H1 (cell line): ENCODE measurements around the gene RSPH6A. TPM values are rescaled to one million over a fixed set of nuclear protein-coding genes. Genes with fewer than 3 reads are reported as not detected.

Experiments used
- CTCF ChIA-PET: fragments of 300-600 bp; sonication (Branson Sonifier 250); formaldehyde crosslinking; loops from one replicate; lab custom pipeline; 2021; ENCODE audit not compliant: partially characterized antibody; lab: Charles Lee
- POLR2A ChIA-PET: fragments of 300-600 bp; sonication (Branson Sonifier 250); formaldehyde crosslinking; loops from one replicate; lab custom pipeline; 2021; ENCODE audit warnings: inconsistent platforms; ENCODE audit not compliant: partially characterized antibody; lab: Charles Lee
- DNase-seq, 2 experiments: peaks; one replicate each; pipeline versions ENCODE4 v3.0.0 to v3.0.0-alpha.2; 2010 to 2022; ENCODE audit warnings: low spot score in 2 of 2, low read depth in 1 of 2, mixed read lengths in 1 of 2
- FAIRE-seq: peaks from 2 replicates; lab custom pipeline; 2011; peaks lifted over from hg19 to GRCh38; lab: Jason Lieb, UNC
- H2AFZ ChIP-seq: 2 replicates; pipeline ENCODE4 v1.8.1; 2012; ENCODE audit warnings: low read length, inconsistent platforms
- H2AK5ac ChIP-seq: 2 replicates; pipeline ENCODE4 v1.6.1; 2013; ENCODE audit warnings: low read depth, low read length
- H2BK120ac ChIP-seq: replicated peaks from 2 replicates; pipeline ENCODE3; 2013; ENCODE audit warnings: low read depth, low read length, inconsistent platforms
- H2BK12ac ChIP-seq: 2 replicates; pipeline ENCODE4 v1.6.1; 2013; ENCODE audit warnings: low read depth, low read length
- H2BK15ac ChIP-seq: 2 replicates; pipeline ENCODE4 v1.6.1; 2013; ENCODE audit warnings: low read length
- H2BK20ac ChIP-seq: 2 replicates; pipeline ENCODE4 v1.6.1; 2013; ENCODE audit warnings: low read length
- H2BK5ac ChIP-seq: 2 replicates; pipeline ENCODE4 v1.6.1; 2013; ENCODE audit warnings: low read depth, low read length
- H3K14ac ChIP-seq: 2 replicates; pipeline ENCODE4 v1.6.1; 2013; ENCODE audit warnings: inconsistent platforms; ENCODE audit not compliant: insufficient read length
- H3K18ac ChIP-seq: 2 replicates; pipeline ENCODE4 v1.6.1; 2013; ENCODE audit warnings: low read length; ENCODE audit errors: extremely low read depth
- H3K23ac ChIP-seq: 2 replicates; pipeline ENCODE4 v1.6.1; 2013; ENCODE audit warnings: inconsistent platforms; ENCODE audit not compliant: insufficient read length
- H3K23me2 ChIP-seq: 2 replicates; pipeline ENCODE4 v1.6.1; 2013; ENCODE audit warnings: low read depth, low read length
- H3K27ac ChIP-seq: 2 replicates; pipeline ENCODE4 v1.6.1; 2011; ENCODE audit warnings: low read depth, low read length, inconsistent platforms
- H3K27me3 ChIP-seq, 4 experiments: replicated peaks in 1 of 4; 1 replicate in 1 of 4; 2 replicates in 3 of 4; pipeline versions ENCODE4 v1.6.1 to v1.8.1; 2011 to 2013; ENCODE audit warnings: low read length in 3 of 4, mild to moderate bottlenecking in 3 of 4, inconsistent platforms in 2 of 4, mixed read lengths in 2 of 4, moderate library complexity in 1 of 4; ENCODE audit not compliant: control insufficient read depth in 3 of 4, insufficient read depth in 3 of 4; ENCODE audit errors: extremely low read depth in 1 of 4
- H3K36me3 ChIP-seq, 4 experiments: 2 replicates each; pipeline versions ENCODE4 v1.6.1 to v1.8.1; 2011 to 2013; ENCODE audit warnings: mild to moderate bottlenecking in 4 of 4, low read length in 3 of 4, moderate library complexity in 2 of 4, control low read depth in 1 of 4, inconsistent platforms in 1 of 4; ENCODE audit not compliant: insufficient read depth in 4 of 4, control insufficient read depth in 2 of 4
- H3K4ac ChIP-seq: replicated peaks from 2 replicates; pipeline ENCODE3; 2013; ENCODE audit warnings: low read length, low read depth, mixed read lengths, inconsistent platforms; ENCODE audit not compliant: insufficient read length
- H3K4me1 ChIP-seq, 4 experiments: replicated peaks in 1 of 4; 1 replicate in 1 of 4; 2 replicates in 3 of 4; pipeline versions ENCODE4 v1.6.1 to v1.8.1; 2011 to 2013; ENCODE audit warnings: low read length in 3 of 4, inconsistent platforms in 2 of 4, mixed read lengths in 1 of 4; ENCODE audit not compliant: insufficient read depth in 4 of 4, control insufficient read depth in 3 of 4
- H3K4me2 ChIP-seq, 2 experiments: 2 replicates each; pipeline versions ENCODE4 v1.6.1 to v1.8.1; 2011 to 2013; ENCODE audit warnings: low read depth in 2 of 2, low read length in 2 of 2, control low read depth in 1 of 2, inconsistent platforms in 1 of 2, mild to moderate bottlenecking in 1 of 2; ENCODE audit not compliant: insufficient read depth in 1 of 2
- H3K4me3 ChIP-seq, 4 experiments: fragments of 200-600, 300-600 bp in 1 of 4; sonication (generic), shearing (Covaris generic), sonication (Bioruptor Twin) in 1 of 4; 2 replicates each; pipeline versions ENCODE4 v1.5.1 to v1.8.1; 2011 to 2016; ENCODE audit warnings: low read length in 4 of 4, low read depth in 3 of 4, control low read depth in 2 of 4, inconsistent platforms in 2 of 4, mild to moderate bottlenecking in 2 of 4, mixed read lengths in 1 of 4, moderate library complexity in 1 of 4; ENCODE audit not compliant: insufficient read depth in 2 of 4; ENCODE audit errors: extremely low read depth in 1 of 4
- H3K56ac ChIP-seq: replicated peaks from 2 replicates; pipeline ENCODE3; 2013; ENCODE audit warnings: low read depth, mild to moderate bottlenecking, mixed read lengths, low read length, inconsistent platforms; ENCODE audit not compliant: insufficient read length
- H3K79me1 ChIP-seq: 2 replicates; pipeline ENCODE4 v1.6.1; 2013; ENCODE audit warnings: low read depth, low read length, control low read depth
- H3K79me2 ChIP-seq, 2 experiments: 2 replicates each; pipeline versions ENCODE4 v1.6.1 to v1.8.1; 2012 to 2013; ENCODE audit warnings: low read length in 2 of 2, mild to moderate bottlenecking in 2 of 2, inconsistent platforms in 1 of 2; ENCODE audit not compliant: insufficient read depth in 2 of 2, control insufficient read depth in 1 of 2
- H3K9ac ChIP-seq, 4 experiments: replicated peaks in 1 of 4; 1 replicate in 1 of 4; 2 replicates in 3 of 4; pipeline versions ENCODE4 v1.6.1 to v1.8.1; 2011 to 2013; ENCODE audit warnings: low read depth in 3 of 4, low read length in 3 of 4, control low read depth in 2 of 4, mild to moderate bottlenecking in 2 of 4, moderate library complexity in 2 of 4, inconsistent platforms in 1 of 4; ENCODE audit errors: extremely low read depth in 1 of 4
- H3K9me3 ChIP-seq, 2 experiments: 2 replicates each; pipeline versions ENCODE4 v1.6.1 to v1.8.1; 2012 to 2013; ENCODE audit warnings: mild to moderate bottlenecking in 2 of 2, moderate library complexity in 2 of 2, control low read depth in 1 of 2, inconsistent platforms in 1 of 2, low read depth in 1 of 2, low read length in 1 of 2, mixed read lengths in 1 of 2; ENCODE audit not compliant: insufficient read depth in 2 of 2
- H4K20me1 ChIP-seq, 2 experiments: replicated peaks in 1 of 2; 2 replicates each; pipeline versions ENCODE3 to v1.8.1; 2011 to 2013; ENCODE audit warnings: inconsistent platforms in 2 of 2, low read length in 2 of 2, mild to moderate bottlenecking in 1 of 2; ENCODE audit not compliant: insufficient read depth in 2 of 2, control insufficient read depth in 1 of 2
- H4K5ac ChIP-seq: 2 replicates; pipeline ENCODE4 v1.6.1; 2013; ENCODE audit warnings: low read length, low read depth, mixed read lengths, inconsistent platforms; ENCODE audit not compliant: insufficient read length
- H4K8ac ChIP-seq: 2 replicates; pipeline ENCODE4 v1.8.0; 2013; ENCODE audit warnings: mild to moderate bottlenecking, moderate library complexity, low read length, inconsistent platforms; ENCODE audit not compliant: insufficient read depth; ENCODE audit errors: extremely low read depth
- H4K91ac ChIP-seq: replicated peaks from 2 replicates; pipeline ENCODE3; 2013; ENCODE audit warnings: low read length, mixed read lengths, inconsistent platforms; ENCODE audit not compliant: insufficient read length
- BRCA1 ChIP-seq: IDR thresholded peaks from 2 replicates; pipeline ENCODE4 v1.6.1; 2012; ENCODE audit warnings: low read depth, low read length, improper control_type of control experiment
- CHD1 ChIP-seq: IDR thresholded peaks from 2 replicates; pipeline ENCODE4 v1.6.1; 2012; ENCODE audit warnings: low read depth, low read length, improper control_type of control experiment
- CREB1 ChIP-seq: IDR thresholded peaks from 2 replicates; pipeline ENCODE4 v1.6.1; 2012; ENCODE audit warnings: inconsistent platforms
- FOSL1 ChIP-seq: IDR thresholded peaks from 2 replicates; pipeline ENCODE4 v1.6.1; 2011; ENCODE audit warnings: mild to moderate bottlenecking, low read depth, low read length, moderate library complexity; ENCODE audit not compliant: insufficient read depth
- GABPA ChIP-seq: IDR thresholded peaks from 2 replicates; pipeline ENCODE4 v1.6.1; 2011; ENCODE audit warnings: mild to moderate bottlenecking, low read length, moderate library complexity, borderline replicate concordance; ENCODE audit not compliant: insufficient read depth
- KDM4A ChIP-seq: IDR thresholded peaks from one replicate; pipeline ENCODE4 v1.7.1; 2012; ENCODE audit warnings: low read depth, mild to moderate bottlenecking, moderate library complexity, low read length, inconsistent platforms; ENCODE audit not compliant: severe bottlenecking
- RNF2 ChIP-seq: fragments of 200-900, 300-1000 bp; sonication (generic); IDR thresholded peaks from 2 replicates; pipeline ENCODE4 v1.7.1; 2016; ENCODE audit warnings: borderline replicate concordance, low read depth, mild to moderate bottlenecking, antibody characterized with exemption, low read length; ENCODE audit not compliant: poor library complexity, severe bottlenecking; ENCODE audit errors: missing control alignments
- SP4 ChIP-seq: IDR thresholded peaks from 2 replicates; pipeline ENCODE4 v1.6.1; 2012; ENCODE audit warnings: low read length, inconsistent platforms
- WGBS, 2 experiments: shearing (Covaris generic) in 1 of 2; methylation state at CpG; one replicate each; pipeline versions ENCODE4 v1.1.6 to v1.1.7; 2013 to 2015; ENCODE audit warnings: low lambda C conversion rate in 2 of 2, mixed read lengths in 2 of 2, inconsistent platforms in 1 of 2, low coverage in 1 of 2, missing lambda C conversion rate in 1 of 2; ENCODE audit not compliant: insufficient replicate concordance in 2 of 2, insufficient coverage in 1 of 2, insufficient read length in 1 of 2; ENCODE audit errors: extremely low coverage in 1 of 2, missing lambda C conversion rate in 1 of 2; 5-methylcytosine and 5-hydroxymethylcytosine counted together
- polyA plus RNA-seq, 7 experiments: library from polyadenylated mRNA; depleted of rRNA in 3 of 7; stranded (reverse) in 5 of 7; unstranded in 2 of 7; fragments of >200 nt in 5 of 7; fragments of 200-250 nt in 2 of 7; gene quantifications; 1 replicate in 5 of 7; 2 replicates in 1 of 7; 4 replicates in 1 of 7; pipeline versions ENCODE4 v1.2.1 to v1.2.3, GENCODE V29; 2011 to 2013; ENCODE audit warnings: missing spikeins in 2 of 7, mixed read lengths in 2 of 7
- total RNA-seq: library from RNA; stranded (reverse); fragmentation: NEBNext Ultra II Directional; extraction: Animal tissue kit (Norgen Biotek cat#: 25700); gene quantifications from 2 replicates; pipeline ENCODE4 v1.2.1, GENCODE V29; 2021
- TF ChIP-seq, protein P1 (sequence below), 3 experiments: IDR thresholded peaks; 1 replicate in 2 of 3; 2 replicates in 1 of 3; pipeline versions ENCODE4 v1.5.1 to v1.6.1; 2011; ENCODE audit warnings: low read length in 3 of 3, mild to moderate bottlenecking in 3 of 3, inconsistent platforms in 2 of 3, low read depth in 1 of 3, moderate library complexity in 1 of 3; ENCODE audit not compliant: insufficient read depth in 1 of 3; ENCODE audit errors: control extremely low read depth in 1 of 3

RSPH6A gene
- total and polyA plus RNA-seq, 2 of the 8 experiments (the other 6 are each of a cell fraction or from before 2014, with no cell fraction given): 0.05 to 0.19 TPM

DNA sequence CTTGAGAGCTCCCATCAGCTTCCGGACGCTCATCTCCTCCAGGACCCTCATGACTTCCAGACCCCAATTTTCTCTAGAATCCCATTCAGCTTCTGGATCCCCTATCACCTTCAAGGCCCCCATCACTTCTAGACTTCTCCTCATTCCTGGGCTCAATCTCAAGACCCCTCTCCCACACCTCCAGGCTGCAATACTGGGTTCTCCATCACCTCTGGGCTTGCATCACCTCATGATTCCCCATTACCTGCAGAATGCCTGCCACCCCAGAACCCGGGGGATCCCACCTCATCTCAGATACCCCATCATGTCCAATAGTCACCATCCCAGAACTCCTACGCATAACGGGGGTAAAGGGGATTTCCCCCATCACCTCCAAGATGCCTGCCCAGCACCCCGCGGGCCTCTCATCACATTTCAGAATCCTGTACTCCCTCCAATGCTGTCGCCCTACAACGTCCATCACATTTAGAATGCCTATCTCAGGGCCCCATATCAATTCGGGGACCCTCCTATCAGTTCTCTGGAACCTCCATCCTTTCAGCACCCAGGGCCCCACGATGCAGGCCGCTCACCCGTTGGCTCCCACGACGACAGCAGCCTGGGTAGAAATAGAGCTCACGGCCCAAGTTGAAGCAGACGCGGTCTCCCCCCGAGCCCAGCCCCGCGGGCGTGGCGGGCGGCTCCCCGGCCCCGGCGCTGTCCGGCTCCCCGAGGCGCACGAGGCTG is 23.2 kb downstream of the RSPH6A start:
- Histone ChIP-seq H3K27me3 (no peaks in the 10 kb centered on the region), H3K79me1 (peaks cover 10% of the 10 kb centered on the region), H3K56ac (no peak overlapping the region), H3K4me2 (peak overlapping the region; percentile 95 to 99), H3K9ac (peak overlapping the region; percentile 80 to 98 (median 92)), H2AFZ (no peak overlapping the region), H4K20me1 (peaks cover 0 to 10% of the 10 kb centered on the region in 2 experiments), H3K14ac (no peak overlapping the region), H4K8ac (peak overlapping the region; percentile 98), H2BK120ac (no peak overlapping the region), H3K79me2 (peaks cover 0 to 12% of the 10 kb centered on the region in 2 experiments; a peak in 2 of 4 replicates), H3K23me2 (peaks cover 4% of the 10 kb centered on the region; the same call in 1 of the 2 replicates), H4K91ac (no peak overlapping the region), H3K9me3 (no peaks in the 10 kb centered on the region), H3K4me1 (peaks cover 0 to 6% (median 4%) of the 10 kb centered on the region in 4 experiments; a peak in 3 of 7 replicates), H4K5ac (no peak overlapping the region), H3K18ac (no peak overlapping the region; the same call in 1 of the 2 replicates), H3K4ac (no peak overlapping the region), H2BK5ac (no peak overlapping the region), H3K4me3 (peak overlapping the region; percentile 67 to 100 (median 86)), H2BK20ac (no peak overlapping the region), H2BK15ac (no peak overlapping the region), H2BK12ac (no peak overlapping the region), H3K27ac (peak overlapping the region; percentile 83; the same call in 1 of the 2 replicates), H3K36me3 (peaks cover 4 to 15% (median 12%) of the 10 kb centered on the region in 4 experiments; a peak in 6 of 8 replicates), H2AK5ac (no peak overlapping the region), H3K23ac (no peak overlapping the region)
- no peak for DNase-seq
- TF ChIP-seq CHD1 (no peak), BRCA1 (no peak), KDM4A (no peak), SP4 (no peak), RNF2 (no peak), CREB1 (no peak), FOSL1 (no peak), GABPA (no peak)
- TF ChIP-seq, protein P1, sequence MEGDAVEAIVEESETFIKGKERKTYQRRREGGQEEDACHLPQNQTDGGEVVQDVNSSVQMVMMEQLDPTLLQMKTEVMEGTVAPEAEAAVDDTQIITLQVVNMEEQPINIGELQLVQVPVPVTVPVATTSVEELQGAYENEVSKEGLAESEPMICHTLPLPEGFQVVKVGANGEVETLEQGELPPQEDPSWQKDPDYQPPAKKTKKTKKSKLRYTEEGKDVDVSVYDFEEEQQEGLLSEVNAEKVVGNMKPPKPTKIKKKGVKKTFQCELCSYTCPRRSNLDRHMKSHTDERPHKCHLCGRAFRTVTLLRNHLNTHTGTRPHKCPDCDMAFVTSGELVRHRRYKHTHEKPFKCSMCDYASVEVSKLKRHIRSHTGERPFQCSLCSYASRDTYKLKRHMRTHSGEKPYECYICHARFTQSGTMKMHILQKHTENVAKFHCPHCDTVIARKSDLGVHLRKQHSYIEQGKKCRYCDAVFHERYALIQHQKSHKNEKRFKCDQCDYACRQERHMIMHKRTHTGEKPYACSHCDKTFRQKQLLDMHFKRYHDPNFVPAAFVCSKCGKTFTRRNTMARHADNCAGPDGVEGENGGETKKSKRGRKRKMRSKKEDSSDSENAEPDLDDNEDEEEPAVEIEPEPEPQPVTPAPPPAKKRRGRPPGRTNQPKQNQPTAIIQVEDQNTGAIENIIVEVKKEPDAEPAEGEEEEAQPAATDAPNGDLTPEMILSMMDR (IDR thresholded peaks at IDR 0.05; ENCODE audit: control extremely low read depth in 1 of 3, insufficient read depth in 1 of 3, low read depth in 1 of 3, low read length in 3 of 3): no peak
- FAIRE-seq: no peak
- ChIA-PET CTCF (interaction anchor here (0.7 to 2.1 kb wide), 9 partner anchors 8 to 94 kb away, joined by 3 to 7 read pairs (median 4); partner anchors contain the start of genes DMPK, IRF2BP1 and SIX5), POLR2A (interaction anchor here (1.0 to 4.3 kb wide), 13 partner anchors 10 to 75 kb away, joined by 3 to 39 read pairs (median 5); partner anchors contain the start of genes DMPK, FOXA3, RSPH6A and SIX5)
- 22% methylated on average over 15 of the region's 31 CpGs; no CpG with 5 or more reads in 1 of the 2 experiments for WGBS, 2 experiments
